Large intestine (tissue), 3 donors: ENCODE results near the gene PRSS3. TPM values are rescaled to one million over a fixed set of nuclear protein-coding genes. Genes with fewer than 3 reads are reported as not detected.
"Not testable (repeated sequence)": the region's sequence is repeated elsewhere in the genome, so short reads cannot be mapped to it uniquely, and the experiment has no call there.

Experiments used
- DNase-seq, 2 donors: peaks; one replicate each; pipeline versions ENCODE4 v3.0.0 to v3.0.0-alpha.2; 2013
- H3K27ac ChIP-seq: one replicate; pipeline ENCODE4 v1.5.1; 2013; ENCODE audit warnings: low read length
- H3K27me3 ChIP-seq: 2 replicates; pipeline ENCODE4 v1.6.1; 2013; ENCODE audit warnings: low read length; ENCODE audit not compliant: control insufficient read depth, insufficient read depth
- H3K36me3 ChIP-seq: 2 replicates; pipeline ENCODE4 v1.6.1; 2013; ENCODE audit warnings: low read length; ENCODE audit not compliant: control insufficient read depth, insufficient read depth
- H3K4me1 ChIP-seq: one replicate; pipeline ENCODE4 v1.6.1; 2013; ENCODE audit warnings: low read length; ENCODE audit not compliant: control insufficient read depth, insufficient read depth
- H3K4me3 ChIP-seq: one replicate; pipeline ENCODE4 v1.5.1; 2013; ENCODE audit warnings: low read length
- H3K9me3 ChIP-seq: one replicate; pipeline ENCODE4 v1.6.1; 2013; ENCODE audit warnings: mild to moderate bottlenecking, low read depth, low read length, moderate library complexity; ENCODE audit not compliant: control insufficient read depth
- WGBS: methylation state at CpG from one replicate; pipeline ENCODE4 v1.1.5; 2013; ENCODE audit warnings: low lambda C conversion rate; ENCODE audit not compliant: insufficient coverage; 5-methylcytosine and 5-hydroxymethylcytosine counted together
- polyA plus RNA-seq: library from polyadenylated mRNA; unstranded; fragments of 120-200 nt; gene quantifications from one replicate; pipeline ENCODE4 v1.2.1, GENCODE V29; 2013

PRSS3 gene
- polyA plus RNA-seq, 1 donor: 97.9 TPM

DNA sequence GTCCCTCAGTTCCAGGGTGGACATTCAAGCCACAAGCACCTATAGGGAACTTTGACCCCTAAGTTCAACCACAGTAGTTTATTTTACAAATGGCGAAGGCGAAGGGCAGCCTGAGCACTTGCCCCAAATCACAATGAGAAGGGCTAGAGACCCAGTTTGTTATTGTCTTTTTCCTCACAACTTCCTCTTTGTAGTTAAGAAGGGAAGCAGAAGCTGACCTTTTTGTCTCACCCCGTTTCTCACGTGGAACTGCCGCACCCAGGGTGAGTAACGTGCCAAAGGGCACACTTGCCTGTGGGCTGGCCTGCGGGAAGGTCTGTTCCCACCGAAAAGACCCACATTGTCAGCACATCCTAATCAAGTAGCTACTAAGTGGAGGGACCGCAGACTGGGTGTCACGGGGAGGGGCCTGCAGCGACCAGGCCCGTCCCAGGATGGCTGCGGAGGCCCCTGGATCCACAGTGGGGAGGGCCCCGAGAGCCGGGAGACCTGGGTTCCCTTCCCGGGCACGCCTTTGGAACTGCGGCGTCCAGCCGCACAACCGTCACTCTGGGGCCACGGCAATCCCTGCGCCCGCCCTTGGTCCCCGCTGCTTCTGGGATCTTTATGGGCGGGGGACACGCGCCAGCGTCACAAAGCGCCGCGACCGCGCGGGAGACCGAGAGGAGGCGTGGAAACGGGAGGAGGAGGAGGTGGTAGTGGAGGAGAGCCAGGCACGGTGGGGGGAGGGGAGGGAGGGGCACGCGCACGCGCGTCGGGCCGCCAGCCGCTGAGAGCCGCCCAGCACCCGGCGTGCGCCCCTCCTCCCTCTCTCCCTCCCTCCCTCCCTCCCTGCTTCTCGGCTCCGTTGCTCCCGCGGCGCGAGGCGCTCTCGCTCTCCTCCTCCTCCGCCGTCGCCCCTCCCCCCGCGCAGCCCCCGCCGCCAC lies 21.2 kb downstream of the PRSS3 start, which contains the start of gene UBE2R2:
Gene UBE2R2, plus strand, starts transcription at position 834 of the 926 bp plus-strand sequence. CDS start 598 bp downstream, outside the sequence.
- Histone ChIP-seq H3K27ac (peak within 1 kb of the TSS; percentile 99), H3K27me3 (no peaks in the 10 kb centered on the region), H3K36me3 (no peaks in the 10 kb centered on the region), H3K4me3 (peak within 1 kb of the TSS; percentile 82), H3K4me1 (peaks cover 27% of the 10 kb centered on the region), H3K9me3 (no peaks in the 10 kb centered on the region)
- peak; percentile 96 to 97 for DNase-seq
- no CpG with 5 or more reads among the region's 66 CpGs for WGBS

GRCh38 chr9:33817327-33818166 lies 22.2 kb downstream of the PRSS3 start:
- H3K36me3 ChIP-seq: no peaks in the 10 kb centered on the region
- DNase-seq: peak; percentile 30 to 80
- H3K27ac ChIP-seq: peak overlapping the region; percentile 98
- WGBS: no CpG with 5 or more reads among the region's 81 CpGs
- peak overlapping the region; percentile 82 for H3K4me3 ChIP-seq
- no peaks in the 10 kb centered on the region for H3K27me3 ChIP-seq
- peaks cover 27% of the 10 kb centered on the region for H3K4me1 ChIP-seq
- H3K9me3 ChIP-seq: no peaks in the 10 kb centered on the region

- DNase-seq: peak; percentile 59 to 84
- Histone ChIP-seq H3K9me3 (no peaks in the 10 kb centered on the region), H3K27me3 (no peaks in the 10 kb centered on the region), H3K27ac (peak overlapping the region; percentile 98), H3K4me1 (peaks cover 27% of the 10 kb centered on the region), H3K36me3 (no peaks in the 10 kb centered on the region), H3K4me3 (peak overlapping the region; percentile 82)
- no CpG with 5 or more reads among the region's 18 CpGs for WGBS
Measured at GRCh38 chr9:33818167-33818846, 22.9 kb downstream of the PRSS3 start.

GRCh38 chr9:33818847-33819500 lies 23.6 kb downstream of the PRSS3 start:
- WGBS: 80% methylated on average over 1 of the region's 4 CpGs
- no peaks in the 10 kb centered on the region for H3K27me3 ChIP-seq
- peak overlapping the region; percentile 98 for H3K27ac ChIP-seq
- DNase-seq: no peak
- H3K36me3 ChIP-seq: no peaks in the 10 kb centered on the region
- H3K4me1 ChIP-seq: peaks cover 24% of the 10 kb centered on the region
- no peaks in the 10 kb centered on the region for H3K9me3 ChIP-seq
- H3K4me3 ChIP-seq: peak overlapping the region; percentile 82

GRCh38 chr9:33820231-33820745 lies 24.9 kb downstream of the PRSS3 start:
- Histone ChIP-seq H3K4me3 (no peak overlapping the region), H3K27me3 (no peaks in the 10 kb centered on the region), H3K36me3 (no peaks in the 10 kb centered on the region), H3K4me1 (peaks cover 15% of the 10 kb centered on the region), H3K9me3 (no peaks in the 10 kb centered on the region), H3K27ac (no peak overlapping the region)
- DNase-seq: no peak
- WGBS: 44% methylated on average over 1 of the region's 4 CpGs

DNA sequence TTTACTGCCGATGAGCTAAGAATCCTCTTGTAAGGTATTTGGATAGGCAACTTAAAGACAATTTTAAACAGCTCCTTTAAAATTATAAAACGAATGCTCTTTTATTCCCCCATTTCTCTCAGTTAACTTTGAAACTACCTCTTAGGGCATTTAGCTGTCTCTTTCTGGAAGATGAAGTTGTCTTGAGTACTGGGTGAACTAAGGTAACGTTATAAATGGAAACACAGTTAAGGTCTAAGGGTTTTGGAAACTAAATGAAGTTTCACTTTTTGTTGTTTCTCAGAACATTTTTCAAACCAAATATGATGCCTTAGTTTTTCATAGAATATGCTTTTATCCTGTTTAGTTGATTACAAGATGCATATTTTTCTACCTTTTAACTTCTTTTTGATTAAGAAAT lies 28.4 kb downstream of the PRSS3 start:
- H3K9me3 ChIP-seq: no peaks in the 10 kb centered on the region
- 92% methylated on average over 2 of the region's 3 CpGs for WGBS
- H3K4me1 ChIP-seq: peaks cover 4% of the 10 kb centered on the region
- H3K27me3 ChIP-seq: no peaks in the 10 kb centered on the region
- peaks cover 5% of the 10 kb centered on the region for H3K36me3 ChIP-seq
- H3K27ac ChIP-seq: no peak overlapping the region
- no peak for DNase-seq
- no peak overlapping the region for H3K4me3 ChIP-seq

DNA sequence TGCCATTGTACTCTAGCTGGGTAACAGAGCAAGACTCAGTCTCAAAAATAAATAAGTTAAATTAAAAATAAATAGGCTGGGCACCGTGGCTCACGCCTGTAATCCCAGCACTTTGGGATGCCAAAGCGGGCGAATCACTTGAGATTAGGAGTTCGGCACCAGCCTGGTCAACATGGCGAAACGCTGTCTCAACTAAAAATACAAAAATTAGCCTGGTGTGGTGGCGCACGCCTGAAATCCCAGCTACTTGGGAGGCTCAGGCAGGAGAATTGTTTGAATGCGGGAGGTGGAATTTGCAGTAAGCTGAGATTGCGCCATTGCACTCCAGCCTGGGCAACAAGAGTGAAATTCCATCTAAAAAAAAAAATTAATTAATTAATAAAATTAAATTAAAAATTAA lies 31.9 kb downstream of the PRSS3 start:
- DNase-seq, H3K27me3 ChIP-seq, H3K4me1 ChIP-seq, H3K4me3 ChIP-seq, H3K36me3 ChIP-seq, H3K9me3 ChIP-seq, H3K27ac ChIP-seq: not testable (repeated sequence)
- 100% methylated on average over 3 of the region's 11 CpGs for WGBS

GRCh38 chr9:33829641-33830230 lies 34.4 kb downstream of the PRSS3 start:
- H3K4me3 ChIP-seq, H3K9me3 ChIP-seq, DNase-seq, H3K27me3 ChIP-seq, H3K36me3 ChIP-seq, H3K4me1 ChIP-seq, H3K27ac ChIP-seq: not testable (repeated sequence)
- WGBS: no CpG with 5 or more reads among the region's 17 CpGs

- no peaks in the 10 kb centered on the region for H3K36me3 ChIP-seq
- H3K9me3 ChIP-seq: no peaks in the 10 kb centered on the region
- H3K27me3 ChIP-seq: no peaks in the 10 kb centered on the region
- DNase-seq: no peak
- H3K4me1 ChIP-seq: no peaks in the 10 kb centered on the region
- no peak overlapping the region for H3K27ac ChIP-seq
- 50% methylated on average over 1 of the region's 11 CpGs for WGBS
- H3K4me3 ChIP-seq: no peak overlapping the region
Measured at GRCh38 chr9:33835625-33836260, 40.4 kb downstream of the PRSS3 start.
